GM12878 (cell line): ENCODE measurements around the gene ITPR2. TPM values are rescaled to one million over a fixed set of nuclear protein-coding genes. Genes with fewer than 3 reads are reported as not detected.
A peak's percentile ranks its signal among the peaks of the same experiment; 100 is the strongest.

Experiments used
- BMI1 ChIP-seq: fragments of 450-650 bp; IDR thresholded peaks from 2 replicates; pipeline ENCODE4 v1.6.1; 2016; ENCODE audit warnings: mild to moderate bottlenecking, moderate library complexity, borderline replicate concordance
- CHD4 ChIP-seq: fragments of 200-600 bp; sonication (generic); IDR thresholded peaks from 2 replicates; pipeline ENCODE4 v1.6.1; 2016; ENCODE audit warnings: mild to moderate bottlenecking
- ETV6 ChIP-seq, 2 experiments: fragments of 450-650 bp in 1 of 2; IDR thresholded peaks in 1 of 2; conservative IDR thresholded peaks in 1 of 2; 2 replicates each; pipeline ENCODE4 v1.6.1; 2014; ENCODE audit warnings: antibody characterized with exemption in 1 of 2, borderline replicate concordance in 1 of 2, low read depth in 1 of 2, mild to moderate bottlenecking in 1 of 2, moderate library complexity in 1 of 2
- HCFC1 ChIP-seq: fragments of 150-350 bp; IDR thresholded peaks from 2 replicates; pipeline ENCODE4 v1.6.1; 2014; ENCODE audit warnings: low read length
- IKZF2 ChIP-seq, 2 experiments: fragments of 450-650 bp; IDR thresholded peaks; 2 replicates each; pipeline ENCODE4 v1.6.1; 2017; ENCODE audit warnings: mild to moderate bottlenecking in 2 of 2, moderate library complexity in 2 of 2
- JUNB ChIP-seq: IDR thresholded peaks from 2 replicates; pipeline ENCODE4 v1.6.1; 2016; ENCODE audit warnings: antibody characterized with exemption, mild to moderate bottlenecking
- KDM1A ChIP-seq: fragments of 200-600 bp; sonication (generic); IDR thresholded peaks from 2 replicates; pipeline ENCODE4 v1.6.1; 2016; ENCODE audit warnings: borderline replicate concordance
- KLF5 ChIP-seq: fragments of 450-650 bp; IDR thresholded peaks from 2 replicates; pipeline ENCODE4 v1.6.1; 2014; ENCODE audit warnings: mild to moderate bottlenecking; ENCODE audit not compliant: partially characterized antibody
- MEF2A ChIP-seq: IDR thresholded peaks from 2 replicates; pipeline ENCODE4 v1.6.1; 2011; ENCODE audit warnings: low read depth, mild to moderate bottlenecking, low read length, moderate library complexity; ENCODE audit not compliant: insufficient read depth
- MXI1 ChIP-seq: fragments of 150-350 bp; IDR thresholded peaks from 2 replicates; pipeline ENCODE4 v1.6.1; 2011; ENCODE audit warnings: low read depth, mild to moderate bottlenecking, inconsistent platforms, low read length, improper control_type of control experiment
- MYB ChIP-seq: fragments of 150-350 bp; IDR thresholded peaks from 2 replicates; pipeline ENCODE4 v1.6.1; 2014; ENCODE audit warnings: mild to moderate bottlenecking, low read depth, low read length, borderline replicate concordance
- NR2C2 ChIP-seq: IDR thresholded peaks from 2 replicates; pipeline ENCODE4 v1.6.1; 2011; ENCODE audit warnings: borderline replicate concordance, low read depth; ENCODE audit not compliant: control insufficient read depth, insufficient read length
- NR2F1 ChIP-seq: fragments of 450-650 bp; conservative IDR thresholded peaks from 2 replicates; pipeline ENCODE4 v1.6.1; 2017; ENCODE audit warnings: mild to moderate bottlenecking
- RAD51 ChIP-seq: fragments of 450-650 bp; IDR thresholded peaks from 2 replicates; pipeline ENCODE4 v1.6.1; 2016; ENCODE audit warnings: moderate library complexity, mild to moderate bottlenecking, inconsistent platforms
- SMC3 ChIP-seq: IDR thresholded peaks from 2 replicates; pipeline ENCODE4 v1.6.1; 2011; ENCODE audit warnings: low read length, improper control_type of control experiment, borderline replicate concordance
- TAF1 ChIP-seq: IDR thresholded peaks from 2 replicates; pipeline ENCODE4 v1.6.1; 2011; ENCODE audit warnings: mild to moderate bottlenecking, low read depth, low read length, borderline replicate concordance
- TCF7 ChIP-seq: IDR thresholded peaks from 2 replicates; pipeline ENCODE4 v1.6.1; 2014; ENCODE audit warnings: antibody characterized with exemption, borderline replicate concordance
- YBX1 ChIP-seq: fragments of 450-650 bp; IDR thresholded peaks from 2 replicates; pipeline ENCODE4 v1.6.1; 2016; ENCODE audit warnings: antibody characterized with exemption
- ZNF217 ChIP-seq: fragments of 450-650 bp; IDR thresholded peaks from 2 replicates; pipeline ENCODE4 v1.6.1; 2017; ENCODE audit warnings: antibody characterized with exemption, mild to moderate bottlenecking
- polyA plus RNA-seq, 11 experiments: library from polyadenylated mRNA; depleted of rRNA in 4 of 11; unstranded in 6 of 11; stranded (reverse) in 5 of 11; fragments of >200 nt; fragmentation: Nextera tagmentation in 4 of 11; fragmentation: Illumina TruSeq in 1 of 11; extraction: Ambion mirVana in 4 of 11; extraction: Trizol in 1 of 11; gene quantifications; 1 replicate in 1 of 11; 2 replicates in 10 of 11; pipeline versions ENCODE4 v1.2.1 to v1.2.3, GENCODE V29; 2011 to 2016; ENCODE audit warnings: inconsistent platforms in 2 of 11, missing spikeins in 2 of 11, low read depth in 1 of 11
- total RNA-seq, 4 experiments: library from RNA; depleted of rRNA in 3 of 4; stranded (reverse); fragments of >200 nt in 3 of 4; fragmentation: Illumina TruSeq in 1 of 4; extraction: Trizol in 1 of 4; gene quantifications; 2 replicates each; pipeline versions ENCODE4 v1.2.1 to v1.2.3, GENCODE V29; 2013 to 2021
- TF ChIP-seq, protein P1 (sequence below): fragments of 450-650 bp; IDR thresholded peaks from 2 replicates; pipeline ENCODE4 v1.6.1; 2016; ENCODE audit warnings: mild to moderate bottlenecking
- TF ChIP-seq, protein P2 (sequence below): fragments of 450-650 bp; IDR thresholded peaks from 2 replicates; pipeline ENCODE4 v1.6.1; 2017; ENCODE audit warnings: antibody characterized with exemption, mild to moderate bottlenecking, moderate library complexity
- TF ChIP-seq, protein P3 (sequence below): fragments of 450-650 bp; IDR thresholded peaks from 2 replicates; pipeline ENCODE4 v1.6.1; 2016; ENCODE audit warnings: mild to moderate bottlenecking, moderate library complexity, borderline replicate concordance

Gene ITPR2
- total and polyA plus RNA-seq, 10 of the 15 experiments (the other 5 are each of a cell fraction or from before 2014, with no cell fraction given) = 7.5 to 76.2 (median 47.1) TPM

DNA sequence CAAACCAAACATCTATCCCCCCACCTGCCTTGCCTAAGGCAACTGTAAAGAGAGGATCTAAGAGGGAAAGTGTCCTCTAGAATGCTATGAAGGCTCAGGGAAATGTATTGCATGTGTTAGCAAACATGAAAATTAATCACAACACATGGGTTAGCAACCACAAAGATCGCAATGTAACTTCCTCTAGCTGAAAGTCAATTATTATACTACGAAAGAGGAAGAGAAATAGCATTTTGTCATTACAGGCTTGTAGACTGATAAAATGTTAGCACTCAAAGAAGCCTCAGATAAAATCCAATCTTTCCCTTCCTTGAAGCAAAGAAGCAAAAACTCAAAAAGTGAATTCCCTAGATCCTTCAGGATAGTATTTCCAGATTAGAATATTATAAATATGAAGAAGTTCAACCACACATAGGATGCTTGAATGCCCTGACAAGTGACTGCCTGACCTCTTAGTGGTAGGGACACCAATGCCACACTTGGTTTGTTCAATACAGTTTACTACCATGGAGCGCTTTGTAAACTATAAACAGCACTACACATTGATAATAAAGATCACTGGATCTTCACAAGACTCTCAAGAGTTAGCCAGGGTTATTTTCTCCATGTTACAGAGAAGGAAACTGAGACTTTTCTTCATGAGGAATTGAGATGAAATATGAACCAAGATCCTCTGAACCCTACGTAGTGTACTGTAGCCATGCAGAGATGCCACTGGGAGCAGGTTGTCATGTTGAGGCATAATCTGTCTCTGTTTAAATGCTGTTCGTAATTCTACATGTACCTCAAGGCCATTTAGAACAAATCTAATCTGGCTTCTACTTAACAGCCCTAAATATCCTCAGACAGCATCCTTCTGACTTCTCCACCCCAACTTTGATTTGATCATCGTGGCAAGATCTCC lies 100.7 kb downstream of the ITPR2 start (continued):
- TF ChIP-seq NR2C2 = no peak
- TF ChIP-seq SMC3 = no peak
- no peak for TF ChIP-seq KDM1A
- TF ChIP-seq ETV6 (conservative IDR thresholded peaks at IDR 0.05 in 1 of 2, IDR thresholded peaks at IDR 0.05 in 1 of 2; ENCODE audit: borderline replicate concordance in 1 of 2, low read depth in 1 of 2) = peak in 1 of 2 experiments; percentile 90; a peak in 1 of 4 replicates
- no peak for TF ChIP-seq KLF5
- no peak for TF ChIP-seq YBX1
- peak; percentile 52; the same call in 1 of the 2 replicates for TF ChIP-seq BMI1
- peak; percentile 74 to 83; a peak in 3 of 4 replicates for TF ChIP-seq IKZF2 (IDR thresholded peaks at IDR 0.05)
- TF ChIP-seq RAD51 = peak; percentile 28; the same call in 1 of the 2 replicates
- TF ChIP-seq TAF1 = no peak
- 0 out of 2 replicates have a peak, but pooled peaks have one; percentile 52 for TF ChIP-seq ZNF217
- TF ChIP-seq TCF7 = no peak
- TF ChIP-seq MXI1 = peak; percentile 48; the same call in 1 of the 2 replicates
- 0 out of 2 replicates have a peak, but pooled peaks have one; percentile 42 for TF ChIP-seq MEF2A
- TF ChIP-seq, protein P1, sequence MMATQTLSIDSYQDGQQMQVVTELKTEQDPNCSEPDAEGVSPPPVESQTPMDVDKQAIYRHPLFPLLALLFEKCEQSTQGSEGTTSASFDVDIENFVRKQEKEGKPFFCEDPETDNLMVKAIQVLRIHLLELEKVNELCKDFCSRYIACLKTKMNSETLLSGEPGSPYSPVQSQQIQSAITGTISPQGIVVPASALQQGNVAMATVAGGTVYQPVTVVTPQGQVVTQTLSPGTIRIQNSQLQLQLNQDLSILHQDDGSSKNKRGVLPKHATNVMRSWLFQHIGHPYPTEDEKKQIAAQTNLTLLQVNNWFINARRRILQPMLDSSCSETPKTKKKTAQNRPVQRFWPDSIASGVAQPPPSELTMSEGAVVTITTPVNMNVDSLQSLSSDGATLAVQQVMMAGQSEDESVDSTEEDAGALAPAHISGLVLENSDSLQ = peak; percentile 29; the same call in 1 of the 2 replicates
- peak; percentile 76 for TF ChIP-seq NR2F1
- TF ChIP-seq JUNB = peak; percentile 31; the same call in 1 of the 2 replicates
- no peak for TF ChIP-seq CHD4
- TF ChIP-seq, protein P2, sequence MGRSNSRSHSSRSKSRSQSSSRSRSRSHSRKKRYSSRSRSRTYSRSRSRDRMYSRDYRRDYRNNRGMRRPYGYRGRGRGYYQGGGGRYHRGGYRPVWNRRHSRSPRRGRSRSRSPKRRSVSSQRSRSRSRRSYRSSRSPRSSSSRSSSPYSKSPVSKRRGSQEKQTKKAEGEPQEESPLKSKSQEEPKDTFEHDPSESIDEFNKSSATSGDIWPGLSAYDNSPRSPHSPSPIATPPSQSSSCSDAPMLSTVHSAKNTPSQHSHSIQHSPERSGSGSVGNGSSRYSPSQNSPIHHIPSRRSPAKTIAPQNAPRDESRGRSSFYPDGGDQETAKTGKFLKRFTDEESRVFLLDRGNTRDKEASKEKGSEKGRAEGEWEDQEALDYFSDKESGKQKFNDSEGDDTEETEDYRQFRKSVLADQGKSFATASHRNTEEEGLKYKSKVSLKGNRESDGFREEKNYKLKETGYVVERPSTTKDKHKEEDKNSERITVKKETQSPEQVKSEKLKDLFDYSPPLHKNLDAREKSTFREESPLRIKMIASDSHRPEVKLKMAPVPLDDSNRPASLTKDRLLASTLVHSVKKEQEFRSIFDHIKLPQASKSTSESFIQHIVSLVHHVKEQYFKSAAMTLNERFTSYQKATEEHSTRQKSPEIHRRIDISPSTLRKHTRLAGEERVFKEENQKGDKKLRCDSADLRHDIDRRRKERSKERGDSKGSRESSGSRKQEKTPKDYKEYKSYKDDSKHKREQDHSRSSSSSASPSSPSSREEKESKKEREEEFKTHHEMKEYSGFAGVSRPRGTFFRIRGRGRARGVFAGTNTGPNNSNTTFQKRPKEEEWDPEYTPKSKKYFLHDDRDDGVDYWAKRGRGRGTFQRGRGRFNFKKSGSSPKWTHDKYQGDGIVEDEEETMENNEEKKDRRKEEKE = no peak
- peak; percentile 23; the same call in 1 of the 2 replicates for TF ChIP-seq MYB
- TF ChIP-seq, protein P3, sequence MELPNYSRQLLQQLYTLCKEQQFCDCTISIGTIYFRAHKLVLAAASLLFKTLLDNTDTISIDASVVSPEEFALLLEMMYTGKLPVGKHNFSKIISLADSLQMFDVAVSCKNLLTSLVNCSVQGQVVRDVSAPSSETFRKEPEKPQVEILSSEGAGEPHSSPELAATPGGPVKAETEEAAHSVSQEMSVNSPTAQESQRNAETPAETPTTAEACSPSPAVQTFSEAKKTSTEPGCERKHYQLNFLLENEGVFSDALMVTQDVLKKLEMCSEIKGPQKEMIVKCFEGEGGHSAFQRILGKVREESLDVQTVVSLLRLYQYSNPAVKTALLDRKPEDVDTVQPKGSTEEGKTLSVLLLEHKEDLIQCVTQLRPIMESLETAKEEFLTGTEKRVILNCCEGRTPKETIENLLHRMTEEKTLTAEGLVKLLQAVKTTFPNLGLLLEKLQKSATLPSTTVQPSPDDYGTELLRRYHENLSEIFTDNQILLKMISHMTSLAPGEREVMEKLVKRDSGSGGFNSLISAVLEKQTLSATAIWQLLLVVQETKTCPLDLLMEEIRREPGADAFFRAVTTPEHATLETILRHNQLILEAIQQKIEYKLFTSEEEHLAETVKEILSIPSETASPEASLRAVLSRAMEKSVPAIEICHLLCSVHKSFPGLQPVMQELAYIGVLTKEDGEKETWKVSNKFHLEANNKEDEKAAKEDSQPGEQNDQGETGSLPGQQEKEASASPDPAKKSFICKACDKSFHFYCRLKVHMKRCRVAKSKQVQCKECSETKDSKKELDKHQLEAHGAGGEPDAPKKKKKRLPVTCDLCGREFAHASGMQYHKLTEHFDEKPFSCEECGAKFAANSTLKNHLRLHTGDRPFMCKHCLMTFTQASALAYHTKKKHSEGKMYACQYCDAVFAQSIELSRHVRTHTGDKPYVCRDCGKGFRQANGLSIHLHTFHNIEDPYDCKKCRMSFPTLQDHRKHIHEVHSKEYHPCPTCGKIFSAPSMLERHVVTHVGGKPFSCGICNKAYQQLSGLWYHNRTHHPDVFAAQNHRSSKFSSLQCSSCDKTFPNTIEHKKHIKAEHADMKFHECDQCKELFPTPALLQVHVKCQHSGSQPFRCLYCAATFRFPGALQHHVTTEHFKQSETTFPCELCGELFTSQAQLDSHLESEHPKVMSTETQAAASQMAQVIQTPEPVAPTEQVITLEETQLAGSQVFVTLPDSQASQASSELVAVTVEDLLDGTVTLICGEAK = no peak
- no peak for TF ChIP-seq HCFC1
